ENCODE results near the gene ITGB4. TPM values are rescaled to one million over a fixed set of nuclear protein-coding genes. Genes with fewer than 3 reads are reported as not detected.

ITGB4 gene
- total RNA-seq, 1 experiment from 2014 or later, result 0.17 TPM

- DNase-seq (ENCODE audit: low read depth), result no peak
These were observed 23.5 kb upstream of the ITGB4 start for GRCh38 chr17:75697651-75698291.

- no peak for DNase-seq (ENCODE audit: low read depth)
These were observed 22.6 kb upstream of the ITGB4 start for GRCh38 chr17:75698659-75699058.

GRCh38 chr17:75701288-75701687 is 20.0 kb upstream of the ITGB4 start:
- no peak for DNase-seq (ENCODE audit: low read depth)

GRCh38 chr17:75703191-75703590 is 18.1 kb upstream of the ITGB4 start:
- no peak for DNase-seq (ENCODE audit: low read depth)

GRCh38 chr17:75703591-75703990 is 17.7 kb upstream of the ITGB4 start:
- no peak for DNase-seq (ENCODE audit: low read depth)

DNA sequence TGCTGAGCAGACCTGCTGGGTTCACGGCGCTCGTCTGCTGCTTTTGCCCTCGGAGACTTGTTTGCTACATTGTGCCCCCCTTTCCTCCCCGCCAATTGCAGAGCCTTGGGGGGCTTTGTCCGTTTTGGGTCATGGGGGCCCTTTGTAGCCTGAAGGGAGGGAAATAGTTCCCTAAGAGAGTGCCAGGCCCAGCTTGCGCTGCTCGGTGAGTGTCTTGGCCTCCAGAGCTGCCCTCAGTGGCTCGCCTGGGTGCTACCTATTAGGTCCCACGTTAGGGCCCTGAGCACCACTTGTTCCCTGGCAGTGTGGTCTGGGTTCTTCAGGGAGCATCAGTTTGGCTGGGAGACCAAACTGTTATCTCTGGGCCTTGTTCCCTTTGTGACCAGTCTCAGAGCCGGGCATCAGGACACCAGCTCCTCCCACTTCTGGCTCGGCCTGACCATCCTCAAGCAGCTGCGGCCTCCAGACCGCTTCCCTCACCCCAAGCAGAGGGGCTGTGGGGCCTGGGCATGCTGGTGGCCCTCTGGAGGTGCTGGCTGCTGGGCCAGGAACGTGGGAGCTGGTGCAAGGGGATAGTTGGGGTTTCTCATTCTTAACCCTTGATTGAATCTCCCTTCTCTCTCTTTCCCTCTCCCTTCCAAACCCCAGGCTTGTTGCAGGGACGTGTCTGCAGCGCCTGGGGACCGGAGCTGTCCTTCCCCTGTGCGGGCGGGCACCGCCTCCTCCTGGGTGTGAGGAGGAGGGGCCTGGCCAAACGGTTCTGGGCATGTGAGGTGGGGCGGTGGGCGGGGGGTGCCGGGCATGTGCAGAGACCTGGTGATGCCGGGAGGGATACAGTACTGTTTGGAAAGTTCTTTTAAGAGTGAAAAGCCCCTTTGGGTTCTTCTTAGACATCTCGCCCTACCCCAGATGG is 16.0 kb upstream of the ITGB4 start:
- no peak for DNase-seq (ENCODE audit: low read depth)

GRCh38 chr17:75706042-75706728 is 15.1 kb upstream of the ITGB4 start:
- no peak for DNase-seq (ENCODE audit: low read depth)

DNA sequence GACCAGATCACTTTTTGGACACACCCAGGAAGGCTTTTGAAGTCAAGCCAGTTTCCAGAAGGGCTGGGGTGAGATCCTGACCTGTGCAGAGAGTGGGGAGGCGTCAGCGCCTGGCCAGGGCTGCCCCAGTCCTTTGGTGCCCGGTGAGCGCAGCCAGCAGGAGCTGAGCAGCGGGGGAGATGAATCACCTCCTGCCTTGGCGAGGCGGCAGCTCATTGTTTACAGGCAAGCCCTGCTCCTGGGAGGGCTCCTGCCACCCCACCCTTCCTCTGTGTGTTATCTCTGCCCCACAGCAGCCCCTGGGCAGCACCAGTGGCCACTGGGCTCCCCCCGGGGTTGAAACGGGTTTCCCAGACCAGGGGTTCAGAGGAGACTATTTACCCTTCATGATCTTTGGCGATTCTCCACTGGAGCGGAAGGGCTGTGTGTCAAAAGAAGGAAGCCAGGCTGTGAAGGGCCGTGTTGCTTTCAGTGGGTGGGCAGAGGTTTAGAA is 14.1 kb upstream of the ITGB4 start:
- no peak for DNase-seq (ENCODE audit: low read depth)

DNA sequence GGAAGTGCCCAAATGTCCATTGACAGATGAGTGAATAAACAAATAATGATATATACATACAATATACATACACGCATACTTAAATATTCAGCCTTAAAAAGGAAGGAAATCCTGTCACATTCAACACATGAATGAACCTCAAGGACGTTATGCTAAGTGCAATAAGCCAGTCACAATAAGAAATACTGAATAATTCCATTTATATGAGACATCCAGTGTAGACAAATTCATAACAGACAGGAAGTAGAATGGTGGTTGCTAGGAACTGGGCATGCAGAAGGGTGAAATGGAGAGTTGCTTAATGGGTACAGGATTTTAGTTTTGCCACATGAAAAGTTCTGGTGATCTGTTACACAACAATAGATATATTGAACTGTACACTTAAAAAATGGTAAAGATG is 8.8 kb upstream of the ITGB4 start:
- no peak for DNase-seq (ENCODE audit: low read depth)

GRCh38 chr17:75719732-75720131 is 1.5 kb upstream of the ITGB4 start:
- DNase-seq (ENCODE audit: low read depth), result no peak

GRCh38 chr17:75721463-75722011 is 278 bp downstream of the ITGB4 start:
- DNase-seq (ENCODE audit: low read depth), result no peak

- no peak for DNase-seq (ENCODE audit: low read depth)
These were observed 817 bp downstream of the ITGB4 start for GRCh38 chr17:75722076-75722475.

DNA sequence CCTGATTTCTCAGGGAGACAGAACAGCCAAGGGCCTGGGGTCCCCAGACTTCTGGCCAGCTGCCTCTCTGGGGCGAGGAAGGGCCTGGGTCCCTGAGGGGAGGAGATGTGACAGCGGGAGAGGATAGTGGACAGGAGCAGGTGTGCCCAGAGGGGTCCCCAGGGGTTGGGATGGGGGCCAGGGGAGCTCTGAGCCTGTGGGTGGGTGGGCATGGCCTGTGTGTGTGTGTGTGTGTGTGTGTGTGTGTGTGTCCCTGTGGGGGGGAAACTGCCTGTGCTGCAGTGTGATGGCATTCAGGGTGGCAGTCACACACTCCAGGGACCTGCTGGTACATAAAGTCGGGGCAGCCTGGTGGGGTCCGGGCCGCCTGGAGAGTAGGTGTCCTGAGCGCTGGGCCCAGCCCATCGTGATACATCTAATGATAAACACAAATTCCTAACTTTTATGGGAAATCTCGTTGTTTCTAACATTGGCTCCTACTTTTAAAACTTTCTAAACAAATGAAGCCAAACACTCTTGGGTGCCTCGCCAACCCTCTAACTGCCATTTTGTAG is 1.4 kb downstream of the ITGB4 start:
- DNase-seq (ENCODE audit: low read depth), result no peak

DNA sequence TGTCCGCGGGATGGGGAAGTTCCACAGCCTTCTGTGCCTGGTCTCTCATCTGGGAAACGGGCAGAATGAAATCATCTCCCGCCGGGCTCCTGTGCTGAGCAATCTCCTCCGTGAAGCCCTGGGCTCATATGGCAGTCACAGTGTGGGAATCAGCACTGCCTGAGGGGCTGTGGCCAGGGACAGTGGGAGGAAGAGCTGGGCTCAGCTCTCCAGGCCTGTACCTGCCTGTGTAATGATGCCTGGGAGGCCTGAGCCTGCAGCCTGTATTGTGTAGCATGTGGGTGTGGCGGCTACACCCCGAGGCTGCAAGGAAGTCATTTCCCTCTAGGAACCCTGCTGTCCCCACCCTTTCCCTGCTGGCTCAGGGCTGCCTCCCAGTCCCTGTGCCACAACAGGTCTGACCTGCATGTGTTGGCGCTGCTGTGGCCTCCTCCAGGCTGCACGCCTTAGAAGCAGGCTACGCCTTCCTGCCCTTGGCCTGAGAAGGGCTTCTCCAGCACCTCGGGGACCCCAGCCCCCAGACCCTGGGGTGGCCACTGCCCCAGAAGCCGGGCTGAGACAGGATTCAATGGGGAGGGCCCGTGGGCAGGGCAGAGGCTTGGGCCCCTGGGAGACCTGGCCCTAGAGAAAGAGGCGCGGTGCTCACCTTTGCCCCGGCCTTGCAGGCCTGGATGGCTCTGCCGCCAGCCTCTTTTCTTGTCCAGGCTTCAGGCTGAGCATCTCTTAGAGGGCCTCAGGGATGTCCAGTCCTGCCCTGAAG is 2.1 kb downstream of the ITGB4 start:
- DNase-seq (ENCODE audit: low read depth), result no peak

GRCh38 chr17:75724016-75725003 is 3.1 kb downstream of the ITGB4 start:
- no peak for DNase-seq (ENCODE audit: low read depth)

DNA sequence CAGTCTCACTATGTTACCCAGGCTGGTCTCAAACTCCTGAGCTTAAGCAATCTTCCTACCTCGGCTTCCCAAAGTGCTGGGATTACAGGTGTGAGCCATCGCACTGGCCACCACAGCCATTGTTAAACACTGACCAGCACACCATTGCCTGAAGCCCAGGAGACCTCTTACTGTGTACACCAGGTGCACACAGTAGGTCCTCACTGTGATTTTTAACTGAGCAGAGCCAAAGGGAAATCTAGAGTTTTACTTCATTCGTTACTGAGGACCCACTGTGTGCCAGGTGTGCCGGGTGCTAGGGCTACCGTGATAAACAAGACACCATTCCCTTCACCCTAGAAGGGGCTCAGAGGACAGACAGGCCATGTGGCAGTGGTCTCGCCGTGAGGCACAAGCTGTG is 4.2 kb downstream of the ITGB4 start:
- no peak for DNase-seq (ENCODE audit: low read depth)

DNA sequence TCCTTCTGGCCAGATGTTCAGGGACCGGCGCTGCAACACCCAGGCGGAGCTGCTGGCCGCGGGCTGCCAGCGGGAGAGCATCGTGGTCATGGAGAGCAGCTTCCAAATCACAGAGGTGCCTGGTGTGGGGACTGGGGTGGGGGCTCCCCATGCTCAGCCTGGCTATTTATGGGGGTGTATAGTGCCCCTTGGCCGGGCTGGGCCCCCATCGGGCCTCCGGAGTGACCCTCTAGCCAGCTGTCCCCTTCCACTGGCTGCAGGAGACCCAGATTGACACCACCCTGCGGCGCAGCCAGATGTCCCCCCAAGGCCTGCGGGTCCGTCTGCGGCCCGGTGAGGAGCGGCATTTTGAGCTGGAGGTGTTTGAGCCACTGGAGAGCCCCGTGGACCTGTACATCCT is 6.1 kb downstream of the ITGB4 start:
- DNase-seq (ENCODE audit: low read depth), result no peak

DNA sequence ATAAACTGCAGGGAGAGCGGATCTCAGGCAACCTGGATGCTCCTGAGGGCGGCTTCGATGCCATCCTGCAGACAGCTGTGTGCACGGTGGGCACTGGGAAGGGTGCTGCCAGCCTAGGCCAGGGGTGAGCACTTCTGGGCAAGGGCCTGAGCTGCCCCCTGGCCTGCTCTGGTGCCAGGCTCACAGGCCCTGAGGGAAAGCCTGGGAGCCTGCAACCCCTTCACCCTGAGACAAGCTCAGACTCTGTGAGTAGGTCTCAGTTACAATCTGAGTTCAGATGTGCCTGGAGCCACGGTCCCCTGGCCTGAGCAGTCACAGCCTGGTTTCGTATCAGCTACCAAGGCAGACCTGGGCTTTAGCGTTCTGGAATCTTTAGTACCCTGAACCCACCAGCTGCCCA is 8.1 kb downstream of the ITGB4 start:
- no peak for DNase-seq (ENCODE audit: low read depth)

- DNase-seq (ENCODE audit: low read depth), result no peak
These were observed 8.8 kb downstream of the ITGB4 start for GRCh38 chr17:75730065-75730464.

Data from LHCN-M2 (cell line).